H1 (cell line): ENCODE data around the gene CHD5. TPM values are rescaled to one million over a fixed set of nuclear protein-coding genes. Genes with fewer than 3 reads are reported as not detected.

Source experiments
- ATF3 ChIP-seq: IDR thresholded peaks from 2 replicates; pipeline ENCODE4 v1.6.1; 2011; ENCODE audit warnings: low read depth, mild to moderate bottlenecking, low read length; ENCODE audit not compliant: insufficient read depth
- CEBPB ChIP-seq: IDR thresholded peaks from 2 replicates; pipeline ENCODE4 v1.6.1; 2012; ENCODE audit warnings: low read depth, low read length
- EZH2 ChIP-seq: fragments of 200-600 bp; sonication (generic); IDR thresholded peaks from 2 replicates; pipeline ENCODE4 v1.7.1; 2012; ENCODE audit warnings: low read depth, mild to moderate bottlenecking, moderate library complexity, low read length, inconsistent platforms; ENCODE audit not compliant: severe bottlenecking
- KDM5A ChIP-seq: fragments of 200-600 bp; IDR thresholded peaks from 2 replicates; pipeline ENCODE4 v1.7.1; 2012; ENCODE audit warnings: mild to moderate bottlenecking, low read length, inconsistent platforms, mixed read lengths
- RFX5 ChIP-seq: IDR thresholded peaks from 2 replicates; pipeline ENCODE4 v1.6.1; 2011; ENCODE audit warnings: low read depth, low read length, improper control_type of control experiment, borderline replicate concordance
- TCF12 ChIP-seq: IDR thresholded peaks from 2 replicates; pipeline ENCODE4 v1.6.1; 2011; ENCODE audit warnings: low read depth, mild to moderate bottlenecking, low read length
- USF2 ChIP-seq: IDR thresholded peaks from 2 replicates; pipeline ENCODE4 v1.6.1; 2011; ENCODE audit warnings: low read length, improper control_type of control experiment
- polyA plus RNA-seq, 7 experiments: library from polyadenylated mRNA; depleted of rRNA in 3 of 7; stranded (reverse) in 5 of 7; unstranded in 2 of 7; fragments of >200 nt in 5 of 7; fragments of 200-250 nt in 2 of 7; gene quantifications; 1 replicate in 5 of 7; 2 replicates in 1 of 7; 4 replicates in 1 of 7; pipeline versions ENCODE4 v1.2.1 to v1.2.3, GENCODE V29; 2011 to 2013; ENCODE audit warnings: missing spikeins in 2 of 7, mixed read lengths in 2 of 7
- total RNA-seq: library from RNA; stranded (reverse); fragmentation: NEBNext Ultra II Directional; extraction: Animal tissue kit (Norgen Biotek cat#: 25700); gene quantifications from 2 replicates; pipeline ENCODE4 v1.2.1, GENCODE V29; 2021

CHD5 gene
- total and polyA plus RNA-seq, 2 of the 8 experiments (the other 6 are each of a cell fraction or from before 2014, with no cell fraction given) = 0.42 to 1.8 TPM

GRCh38 chr1:6221210-6221784, 41.2 kb upstream of the CHD5 start (continued):
- TF ChIP-seq ATF3 (no peak), USF2 (no peak), EZH2 (no peak), CEBPB (no peak), TCF12 (no peak), RFX5 (no peak), KDM5A (no peak)
- TF ChIP-seq, all 59 proteins: peak for 0
